ENCODE measurements around the gene CRB3. TPM values are rescaled to one million over a fixed set of nuclear protein-coding genes. Genes with fewer than 3 reads are reported as not detected.
"Not testable (repeated sequence)": the region's sequence is repeated elsewhere in the genome, so short reads cannot be mapped to it uniquely, and the experiment has no call there.

Gene CRB3
- total RNA-seq, 2 donors from 2014 or later, result 46.4 to 50.9 TPM

DNA sequence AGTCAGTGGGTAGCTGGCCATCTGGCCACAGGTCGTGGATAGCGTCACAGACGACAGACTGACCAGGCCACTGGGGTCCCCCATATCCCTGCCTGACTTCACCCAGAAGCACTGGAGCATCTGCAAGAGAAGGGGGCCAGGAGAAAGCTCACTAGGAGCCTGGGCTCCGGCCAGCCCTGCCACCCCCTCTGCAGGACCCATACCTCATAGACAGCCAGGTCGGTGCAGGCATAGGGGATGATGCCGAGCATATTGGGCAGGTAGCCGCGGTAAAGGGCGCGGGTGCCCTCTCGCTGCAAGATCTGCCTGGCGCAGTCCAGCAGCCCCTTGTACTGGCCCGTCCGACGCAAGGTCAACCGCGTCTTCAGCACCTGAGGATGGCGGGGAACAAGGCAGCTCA lies 36.9 kb upstream of the CRB3 start:
- peaks cover 6% of the 10 kb centered on the region for H3K9me3 ChIP-seq (ENCODE audit: control insufficient read depth, low read length)
- H3K4me1 Mint-ChIP-seq, result peaks cover 13% of the 10 kb centered on the region
- H3K4me1 ChIP-seq (ENCODE audit: control insufficient read depth, insufficient read depth, low read length), result no peaks in the 10 kb centered on the region
- no peak overlapping the region for H3K9ac ChIP-seq (ENCODE audit: extremely low read depth, low read length, poor library complexity, severe bottlenecking)
- 96% methylated on average over 14 to 18 of the region's 18 CpGs for WGBS, 2 experiments (ENCODE audit: insufficient coverage in 1 of 2, insufficient read length in 1 of 2)
- H3K4me3 ChIP-seq (ENCODE audit: low read length), result no peak overlapping the region
- H3K4me3 Mint-ChIP-seq, result no peak overlapping the region
- H3K27me3 ChIP-seq (ENCODE audit: control insufficient read depth, insufficient read depth, low read length, poor library complexity, severe bottlenecking), result peaks cover 7% of the 10 kb centered on the region
- peaks cover 31% of the 10 kb centered on the region for H3K27me3 Mint-ChIP-seq (ENCODE audit: insufficient read depth)
- H3K9me3 Mint-ChIP-seq, result peaks cover 11% of the 10 kb centered on the region
- peaks cover 11% of the 10 kb centered on the region for H3K36me3 ChIP-seq (ENCODE audit: control insufficient read depth, insufficient read depth, low read length)
- peaks cover 13% of the 10 kb centered on the region for H3K36me3 Mint-ChIP-seq (ENCODE audit: low read depth)
- DNase-seq, result no peak
- TF ChIP-seq, protein P1, sequence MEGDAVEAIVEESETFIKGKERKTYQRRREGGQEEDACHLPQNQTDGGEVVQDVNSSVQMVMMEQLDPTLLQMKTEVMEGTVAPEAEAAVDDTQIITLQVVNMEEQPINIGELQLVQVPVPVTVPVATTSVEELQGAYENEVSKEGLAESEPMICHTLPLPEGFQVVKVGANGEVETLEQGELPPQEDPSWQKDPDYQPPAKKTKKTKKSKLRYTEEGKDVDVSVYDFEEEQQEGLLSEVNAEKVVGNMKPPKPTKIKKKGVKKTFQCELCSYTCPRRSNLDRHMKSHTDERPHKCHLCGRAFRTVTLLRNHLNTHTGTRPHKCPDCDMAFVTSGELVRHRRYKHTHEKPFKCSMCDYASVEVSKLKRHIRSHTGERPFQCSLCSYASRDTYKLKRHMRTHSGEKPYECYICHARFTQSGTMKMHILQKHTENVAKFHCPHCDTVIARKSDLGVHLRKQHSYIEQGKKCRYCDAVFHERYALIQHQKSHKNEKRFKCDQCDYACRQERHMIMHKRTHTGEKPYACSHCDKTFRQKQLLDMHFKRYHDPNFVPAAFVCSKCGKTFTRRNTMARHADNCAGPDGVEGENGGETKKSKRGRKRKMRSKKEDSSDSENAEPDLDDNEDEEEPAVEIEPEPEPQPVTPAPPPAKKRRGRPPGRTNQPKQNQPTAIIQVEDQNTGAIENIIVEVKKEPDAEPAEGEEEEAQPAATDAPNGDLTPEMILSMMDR (conservative IDR thresholded peaks at IDR 0.05), result no peak
- no peak overlapping the region for H3K27ac Mint-ChIP-seq
- no peak overlapping the region for H3K27ac ChIP-seq (ENCODE audit: low read depth, low read length)

DNA sequence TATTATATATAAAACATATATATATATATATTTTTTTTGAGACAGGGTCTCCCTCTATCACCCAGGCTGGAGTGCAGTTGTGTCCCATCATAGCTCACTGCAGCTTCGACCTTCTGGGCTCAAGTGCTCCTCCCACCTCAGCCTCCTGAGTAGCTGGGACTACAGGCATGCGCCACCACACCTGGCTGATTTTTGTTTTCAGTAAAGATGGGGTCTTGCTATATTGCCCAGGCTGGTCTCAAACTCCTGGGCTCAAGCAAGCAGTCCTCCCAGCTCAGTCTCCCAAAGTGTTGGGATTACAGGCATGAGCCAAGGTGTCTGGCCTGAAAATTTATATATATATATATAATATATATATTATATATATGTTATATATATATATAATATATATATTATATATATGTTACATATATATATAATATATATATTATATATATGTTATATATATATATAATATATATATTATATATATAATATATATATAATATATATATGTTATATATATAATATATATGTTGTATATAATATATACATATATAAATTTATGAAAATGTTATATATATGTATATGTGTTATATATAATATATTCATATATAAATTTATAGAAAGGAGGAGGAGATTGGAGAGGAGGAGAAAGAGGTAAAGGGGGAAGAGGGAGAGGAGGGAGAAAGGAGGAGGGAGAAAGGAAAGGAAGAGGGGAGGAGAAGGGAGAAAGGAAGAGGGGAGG lies 35.2 kb upstream of the CRB3 start:
- H3K4me1 Mint-ChIP-seq; H3K36me3 Mint-ChIP-seq (ENCODE audit: low read depth); H3K27ac Mint-ChIP-seq; H3K27ac ChIP-seq (ENCODE audit: low read depth, low read length); H3K9ac ChIP-seq (ENCODE audit: extremely low read depth, low read length, poor library complexity, severe bottlenecking); H3K36me3 ChIP-seq (ENCODE audit: control insufficient read depth, insufficient read depth, low read length); H3K4me3 Mint-ChIP-seq; DNase-seq; H3K27me3 ChIP-seq (ENCODE audit: control insufficient read depth, insufficient read depth, low read length, poor library complexity, severe bottlenecking); H3K9me3 ChIP-seq (ENCODE audit: control insufficient read depth, low read length); H3K4me1 ChIP-seq (ENCODE audit: control insufficient read depth, insufficient read depth, low read length); H3K4me3 ChIP-seq (ENCODE audit: low read length): not testable (repeated sequence)
- peaks cover 32% of the 10 kb centered on the region for H3K27me3 Mint-ChIP-seq (ENCODE audit: insufficient read depth)
- WGBS, 2 experiments (ENCODE audit: insufficient coverage in 1 of 2, insufficient read length in 1 of 2), result 84 to 92% methylated on average over 2 of the region's 2 CpGs
- peaks cover 11% of the 10 kb centered on the region for H3K9me3 Mint-ChIP-seq

DNA sequence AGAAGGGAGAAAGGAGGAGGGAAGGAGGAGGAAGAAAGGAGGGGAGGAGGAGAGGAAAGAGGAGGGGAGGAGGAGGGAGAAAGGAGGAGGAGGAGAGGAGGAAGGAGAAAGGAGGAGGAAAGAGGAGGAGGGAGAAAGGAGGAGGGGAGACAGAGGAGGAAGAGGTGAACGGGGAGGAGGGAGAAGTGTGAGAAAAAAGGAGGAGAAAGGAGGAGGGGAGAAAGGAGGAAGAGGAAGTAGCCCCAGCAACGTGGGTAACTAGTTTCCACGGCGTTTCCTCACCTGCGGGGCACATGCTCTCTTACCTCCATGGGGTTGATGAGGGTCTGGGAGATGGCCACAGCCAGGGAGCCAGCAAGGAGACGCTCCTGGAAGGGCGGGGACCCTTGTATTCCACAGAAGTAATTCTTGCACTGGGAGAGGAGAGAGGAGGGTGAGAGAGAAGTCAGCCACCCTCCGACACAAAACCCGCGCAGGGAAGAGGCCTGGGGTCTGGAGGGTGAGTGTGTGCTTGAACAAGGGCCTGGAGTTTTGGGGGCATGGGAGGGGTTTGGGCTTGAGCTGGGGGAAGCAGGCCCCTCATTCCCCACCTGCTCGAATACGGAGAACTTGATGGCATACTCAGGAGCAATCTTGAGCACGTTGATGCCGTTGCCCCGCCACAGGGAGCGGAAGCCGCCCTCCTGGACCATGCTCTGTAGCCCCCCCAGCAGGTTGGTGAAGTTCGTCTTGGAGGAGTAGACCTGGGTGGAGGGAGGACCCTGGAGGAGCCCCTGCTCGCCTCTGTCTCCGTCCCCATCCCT lies 34.5 kb upstream of the CRB3 start:
- H3K4me3 Mint-ChIP-seq, result no peak overlapping the region
- Histone ChIP-seq H3K9me3 (ENCODE audit: control insufficient read depth, low read length) (peaks cover 6% of the 10 kb centered on the region), H3K36me3 (ENCODE audit: control insufficient read depth, insufficient read depth, low read length) (no peaks in the 10 kb centered on the region), H3K4me1 (ENCODE audit: control insufficient read depth, insufficient read depth, low read length) (no peaks in the 10 kb centered on the region), H3K4me3 (ENCODE audit: low read length) (no peak overlapping the region), H3K27me3 (ENCODE audit: control insufficient read depth, insufficient read depth, low read length, poor library complexity, severe bottlenecking) (peaks cover 7% of the 10 kb centered on the region), H3K9ac (ENCODE audit: extremely low read depth, low read length, poor library complexity, severe bottlenecking) (no peak overlapping the region), H3K27ac (ENCODE audit: low read depth, low read length) (no peak overlapping the region)
- no peaks in the 10 kb centered on the region for H3K36me3 Mint-ChIP-seq (ENCODE audit: low read depth)
- no peaks in the 10 kb centered on the region for H3K4me1 Mint-ChIP-seq
- H3K9me3 Mint-ChIP-seq, result peaks cover 11% of the 10 kb centered on the region
- peaks cover 34% of the 10 kb centered on the region for H3K27me3 Mint-ChIP-seq (ENCODE audit: insufficient read depth)
- no peak overlapping the region for H3K27ac Mint-ChIP-seq
- 53 to 70% methylated on average over 8 to 20 of the region's 20 CpGs for WGBS, 2 experiments (ENCODE audit: insufficient coverage in 1 of 2, insufficient read length in 1 of 2)
- no peak for DNase-seq
- TF ChIP-seq, protein P1 (conservative IDR thresholded peaks at IDR 0.05), result no peak
